OCI-LY1 (cell line): ENCODE data around the gene SLC5A12.

Experiments
- EZH2 ChIP-seq: fragments of 200-600 bp; sonication (generic), shearing (Covaris generic); IDR thresholded peaks from 2 replicates; pipeline ENCODE4 v1.8.0; 2017; ENCODE audit warnings: borderline replicate concordance, mixed run types, mild to moderate bottlenecking, antibody characterized with exemption, low read length, moderate library complexity, mixed read lengths
- TF ChIP-seq, protein P1 (sequence below): fragments of 200-600 bp; sonication (generic), shearing (Covaris generic); IDR thresholded peaks from 2 replicates; pipeline ENCODE4 v1.5.1; 2017; ENCODE audit warnings: mild to moderate bottlenecking, antibody characterized with exemption, low read length, moderate library complexity, mixed read lengths

DNA sequence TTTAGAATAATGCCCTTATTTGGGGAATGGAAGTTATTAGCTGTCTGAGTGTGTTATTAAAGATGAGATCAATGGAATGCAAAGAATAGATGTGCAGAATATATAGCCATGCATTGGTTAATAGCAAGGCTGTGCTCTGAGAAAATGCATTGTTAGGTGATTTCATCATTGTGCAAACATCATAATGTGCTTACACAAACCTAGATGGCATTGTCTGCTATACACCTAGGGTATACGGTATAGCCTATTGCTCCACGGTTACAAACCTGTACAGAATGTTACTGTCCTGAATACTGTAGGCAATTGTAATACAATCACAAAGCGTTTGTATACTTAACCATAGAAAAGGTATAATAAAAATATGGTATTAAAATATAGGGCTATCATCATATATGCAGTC, 25.5 kb downstream of the SLC5A12 start:
- TF ChIP-seq, protein P1, sequence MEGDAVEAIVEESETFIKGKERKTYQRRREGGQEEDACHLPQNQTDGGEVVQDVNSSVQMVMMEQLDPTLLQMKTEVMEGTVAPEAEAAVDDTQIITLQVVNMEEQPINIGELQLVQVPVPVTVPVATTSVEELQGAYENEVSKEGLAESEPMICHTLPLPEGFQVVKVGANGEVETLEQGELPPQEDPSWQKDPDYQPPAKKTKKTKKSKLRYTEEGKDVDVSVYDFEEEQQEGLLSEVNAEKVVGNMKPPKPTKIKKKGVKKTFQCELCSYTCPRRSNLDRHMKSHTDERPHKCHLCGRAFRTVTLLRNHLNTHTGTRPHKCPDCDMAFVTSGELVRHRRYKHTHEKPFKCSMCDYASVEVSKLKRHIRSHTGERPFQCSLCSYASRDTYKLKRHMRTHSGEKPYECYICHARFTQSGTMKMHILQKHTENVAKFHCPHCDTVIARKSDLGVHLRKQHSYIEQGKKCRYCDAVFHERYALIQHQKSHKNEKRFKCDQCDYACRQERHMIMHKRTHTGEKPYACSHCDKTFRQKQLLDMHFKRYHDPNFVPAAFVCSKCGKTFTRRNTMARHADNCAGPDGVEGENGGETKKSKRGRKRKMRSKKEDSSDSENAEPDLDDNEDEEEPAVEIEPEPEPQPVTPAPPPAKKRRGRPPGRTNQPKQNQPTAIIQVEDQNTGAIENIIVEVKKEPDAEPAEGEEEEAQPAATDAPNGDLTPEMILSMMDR, result no peak
- TF ChIP-seq EZH2, result no peak
